D721Med (cell line): Measurements from ENCODE around the gene ULK3.

ENCODE experiments used
- DNase-seq: peaks from one replicate; pipeline ENCODE4 v3.0.0; 2011; ENCODE audit warnings: low spot score; ENCODE audit not compliant: insufficient read length
- FAIRE-seq: peaks from 2 replicates; lab custom pipeline; 2011; peaks lifted over from hg19 to GRCh38; lab: Jason Lieb, UNC
- TF ChIP-seq, protein P1 (sequence below): IDR thresholded peaks from 2 replicates; pipeline ENCODE4 v1.5.1; 2012; ENCODE audit warnings: mild to moderate bottlenecking, control low read depth; ENCODE audit not compliant: insufficient read depth; ENCODE audit errors: missing control alignments

The ULK3 gene

DNA sequence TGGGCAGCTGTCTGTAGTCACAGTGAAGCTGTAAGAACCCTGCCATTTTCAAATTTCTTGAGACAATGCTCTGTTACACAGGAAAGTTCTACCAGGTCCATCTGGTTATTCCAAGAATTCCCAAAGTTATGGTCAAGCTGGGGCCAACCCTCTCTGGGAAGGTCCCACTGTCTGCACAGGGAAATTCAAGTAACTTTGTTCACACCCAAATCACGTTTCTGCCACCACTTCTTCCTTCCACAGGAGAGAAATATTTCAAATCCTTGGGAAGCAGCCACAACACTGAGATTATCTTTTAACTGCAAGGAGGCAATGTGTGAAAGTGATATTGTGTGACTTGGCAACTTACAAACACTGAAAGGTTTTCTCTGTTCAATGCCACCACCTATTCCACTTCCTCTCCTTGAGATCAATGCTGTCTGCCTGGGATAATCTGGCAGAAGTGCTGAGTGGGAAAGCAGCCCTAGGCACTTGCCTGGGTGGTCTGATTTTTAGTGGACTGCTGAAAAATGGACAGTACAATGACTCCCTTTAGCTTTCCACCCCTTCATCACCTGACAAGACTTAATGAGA, 24.6 kb upstream of the ULK3 start:
- no peak for FAIRE-seq
- TF ChIP-seq, protein P1, sequence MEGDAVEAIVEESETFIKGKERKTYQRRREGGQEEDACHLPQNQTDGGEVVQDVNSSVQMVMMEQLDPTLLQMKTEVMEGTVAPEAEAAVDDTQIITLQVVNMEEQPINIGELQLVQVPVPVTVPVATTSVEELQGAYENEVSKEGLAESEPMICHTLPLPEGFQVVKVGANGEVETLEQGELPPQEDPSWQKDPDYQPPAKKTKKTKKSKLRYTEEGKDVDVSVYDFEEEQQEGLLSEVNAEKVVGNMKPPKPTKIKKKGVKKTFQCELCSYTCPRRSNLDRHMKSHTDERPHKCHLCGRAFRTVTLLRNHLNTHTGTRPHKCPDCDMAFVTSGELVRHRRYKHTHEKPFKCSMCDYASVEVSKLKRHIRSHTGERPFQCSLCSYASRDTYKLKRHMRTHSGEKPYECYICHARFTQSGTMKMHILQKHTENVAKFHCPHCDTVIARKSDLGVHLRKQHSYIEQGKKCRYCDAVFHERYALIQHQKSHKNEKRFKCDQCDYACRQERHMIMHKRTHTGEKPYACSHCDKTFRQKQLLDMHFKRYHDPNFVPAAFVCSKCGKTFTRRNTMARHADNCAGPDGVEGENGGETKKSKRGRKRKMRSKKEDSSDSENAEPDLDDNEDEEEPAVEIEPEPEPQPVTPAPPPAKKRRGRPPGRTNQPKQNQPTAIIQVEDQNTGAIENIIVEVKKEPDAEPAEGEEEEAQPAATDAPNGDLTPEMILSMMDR = no peak
- no peak for DNase-seq

DNA sequence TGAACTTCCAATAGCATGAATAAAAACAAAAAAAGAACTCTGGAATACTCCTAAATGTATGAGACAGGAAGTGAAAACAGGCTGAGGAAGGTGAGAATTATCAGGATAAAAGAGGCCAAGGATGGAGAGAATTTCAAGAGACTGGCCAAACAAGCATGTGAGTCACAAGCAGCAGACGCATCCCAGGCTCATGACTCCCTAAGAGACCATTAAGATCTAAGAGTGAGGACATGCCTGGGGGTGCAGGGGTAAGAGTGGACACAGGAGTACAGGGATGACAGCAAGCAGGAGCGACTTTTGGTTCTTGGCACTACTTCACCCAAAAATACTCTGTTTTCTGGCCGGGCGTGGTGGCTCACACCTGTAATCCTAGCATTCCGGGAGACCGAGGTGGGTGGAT, 23.1 kb upstream of the ULK3 start:
- TF ChIP-seq, protein P1 = no peak
- DNase-seq (no peak), FAIRE-seq (no peak)

DNA sequence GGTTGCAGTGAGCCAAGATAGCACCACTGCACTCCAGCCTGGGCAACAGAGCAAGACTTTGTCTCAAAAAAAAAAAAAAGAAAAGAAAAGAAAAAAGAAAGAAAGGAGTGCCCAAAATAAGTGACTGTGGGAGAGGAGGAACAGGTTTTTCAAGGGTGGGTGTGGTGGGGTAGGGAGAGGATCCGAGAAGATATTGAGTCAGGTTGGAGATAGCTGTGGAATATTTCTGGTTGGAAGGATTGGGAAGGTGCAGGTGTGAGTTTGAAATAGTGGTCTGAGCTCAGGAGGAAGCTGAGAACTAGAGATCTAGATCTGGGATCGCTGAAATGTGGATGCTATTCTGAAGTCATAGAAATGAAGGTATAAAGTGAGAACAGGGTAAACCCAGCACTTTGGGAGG, 22.4 kb upstream of the ULK3 start:
- DNase-seq (no peak), FAIRE-seq (no peak)
- TF ChIP-seq, protein P1 = no peak

DNA sequence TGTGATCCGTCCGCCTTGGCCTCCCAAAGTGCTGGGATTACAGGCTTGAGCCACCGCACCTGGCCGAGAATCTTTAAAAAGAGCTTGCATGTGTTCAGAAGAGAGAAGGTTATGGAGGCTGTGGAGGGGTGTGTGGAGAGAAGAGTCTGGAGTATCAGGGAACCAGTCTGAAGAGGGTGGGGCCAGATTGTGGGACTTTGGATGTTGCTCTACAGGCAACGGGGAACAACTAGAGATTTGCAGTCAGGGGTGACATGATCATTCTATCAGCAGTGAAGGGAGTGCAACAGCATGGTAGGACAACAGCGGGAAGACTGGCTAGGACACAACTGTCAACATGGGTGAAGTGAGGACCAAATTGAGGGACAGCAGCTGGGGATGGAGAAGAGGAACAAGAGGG, 21.3 kb upstream of the ULK3 start:
- no peak for FAIRE-seq
- TF ChIP-seq, protein P1 = no peak
- DNase-seq = no peak

DNA sequence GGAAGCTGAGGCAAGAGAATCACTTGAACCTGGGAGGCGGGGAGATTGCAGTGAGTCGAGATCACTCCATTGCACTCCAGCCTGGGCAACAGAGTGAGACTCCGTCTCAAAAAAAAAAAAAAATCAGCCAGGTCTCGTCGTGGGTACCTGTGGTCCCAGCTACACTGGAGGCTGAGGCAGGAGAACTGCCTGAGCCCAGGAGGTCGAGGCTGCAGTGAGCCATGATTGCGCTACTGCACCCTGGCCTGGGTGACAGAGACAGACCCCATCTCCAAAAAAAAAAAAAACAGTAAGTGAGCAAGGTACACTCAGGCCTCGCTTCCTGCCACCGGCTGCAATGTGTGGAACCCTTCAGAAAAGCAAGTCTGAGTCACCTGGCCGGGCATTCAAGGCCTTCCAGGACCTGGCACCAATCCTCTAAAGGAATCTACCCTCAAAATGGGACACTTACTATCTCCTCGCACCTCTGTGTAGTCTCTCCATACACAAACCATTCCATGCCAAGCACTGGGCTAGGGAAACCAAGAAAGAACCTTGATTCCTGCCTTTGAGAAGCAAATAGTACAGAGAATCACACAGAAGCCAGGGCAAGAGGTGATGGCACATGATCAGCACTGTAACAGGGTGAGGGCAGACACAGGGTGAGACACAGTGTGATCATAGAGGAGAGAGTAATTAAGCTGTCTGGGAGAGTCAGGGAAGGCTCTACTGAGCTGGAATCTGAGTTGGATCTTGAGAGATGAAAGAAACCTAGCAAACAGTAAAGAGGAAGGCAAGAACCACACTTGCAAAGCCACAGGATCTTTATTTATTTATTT, 20.5 kb upstream of the ULK3 start:
- no peak for DNase-seq
- TF ChIP-seq, protein P1 = no peak
- no peak for FAIRE-seq

DNA sequence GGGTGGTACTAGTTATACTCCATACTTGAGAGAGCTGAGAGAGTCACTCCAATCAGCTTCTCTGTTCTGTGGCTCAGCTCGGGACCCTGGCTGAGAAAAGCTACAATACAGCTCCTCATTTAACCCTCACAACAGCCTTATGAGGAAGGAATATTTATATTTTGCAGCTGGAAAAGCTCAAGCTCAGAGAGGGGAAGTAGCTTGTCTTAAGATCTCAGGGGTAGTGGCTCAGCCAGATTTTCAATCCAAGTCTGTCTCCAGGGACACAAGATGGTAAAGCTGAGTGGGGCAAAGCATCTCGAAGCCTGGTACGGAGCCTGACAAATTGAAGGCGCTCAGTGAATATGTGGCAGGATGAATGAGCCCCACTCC, 15.4 kb upstream of the ULK3 start:
- FAIRE-seq = no peak

More for the DNA sequence above, 15.4 kb upstream of the ULK3 start:
- DNase-seq = no peak
- TF ChIP-seq, protein P1 = no peak
